ENCODE results near the gene GNAI2.
"Not testable (repeated sequence)": the region's sequence is repeated elsewhere in the genome, so short reads cannot be mapped to it uniquely, and the experiment has no call there.

Gene GNAI2

GRCh38 chr3:50264383-50264963 lies 28.5 kb downstream of the GNAI2 start:
- no peak for DNase-seq (ENCODE audit: low read depth)

DNA sequence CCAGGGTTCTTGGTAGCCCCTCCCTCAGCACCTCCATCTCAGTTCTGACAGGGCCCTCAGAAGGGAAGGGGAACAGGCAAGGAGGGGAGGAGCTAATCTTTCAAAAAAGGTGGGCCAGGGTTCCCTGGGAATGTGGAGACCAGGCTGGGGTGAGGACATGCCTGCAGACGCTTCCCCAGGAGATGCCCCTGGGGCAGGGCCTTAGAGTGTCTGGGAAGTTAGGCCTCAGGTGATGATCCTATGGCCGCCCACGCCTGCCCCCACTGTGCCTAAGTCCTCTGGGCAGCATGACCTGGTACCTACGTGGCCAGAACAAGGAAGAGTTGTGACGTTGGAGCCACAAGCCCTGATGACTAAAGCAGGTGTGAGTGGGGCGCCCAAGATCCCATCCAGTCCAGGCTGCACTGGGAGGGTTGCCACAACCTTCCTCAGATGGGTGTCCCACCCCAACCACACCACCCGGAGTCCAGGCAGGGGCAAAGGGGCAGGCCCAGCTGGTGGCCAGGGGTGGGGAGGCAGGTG lies 29.0 kb downstream of the GNAI2 start:
- DNase-seq (ENCODE audit: low read depth): no peak

GRCh38 chr3:50265571-50265970 lies 29.6 kb downstream of the GNAI2 start:
- no peak for DNase-seq (ENCODE audit: low read depth)

DNA sequence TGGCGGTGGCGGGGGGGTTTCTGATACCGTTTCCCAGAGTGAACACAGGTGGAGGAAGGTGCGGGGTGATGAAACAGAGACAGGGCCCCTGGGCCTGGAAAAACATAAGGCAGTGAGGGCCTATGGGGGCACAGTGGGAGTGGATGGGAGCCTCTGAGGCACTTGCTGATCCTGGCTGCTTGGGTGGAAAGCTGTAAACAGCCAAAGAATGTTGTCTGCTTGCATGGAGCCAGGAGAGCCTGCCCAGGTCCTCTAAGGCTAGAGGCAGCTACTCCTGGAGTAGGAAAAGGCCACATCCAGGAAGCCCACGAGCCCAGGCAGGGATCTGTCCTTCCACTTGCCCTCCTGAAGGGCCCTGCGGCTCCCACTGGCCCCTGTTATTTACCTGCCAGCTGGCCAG lies 30.0 kb downstream of the GNAI2 start:
- no peak for DNase-seq (ENCODE audit: low read depth)

- no peak for DNase-seq (ENCODE audit: low read depth)
Measured at GRCh38 chr3:50266836-50267235, 30.8 kb downstream of the GNAI2 start.

- DNase-seq (ENCODE audit: low read depth): no peak
Measured at GRCh38 chr3:50267280-50267913, 31.4 kb downstream of the GNAI2 start.

- no peak for DNase-seq (ENCODE audit: low read depth)
Measured at GRCh38 chr3:50268276-50268675, 32.3 kb downstream of the GNAI2 start.

- DNase-seq (ENCODE audit: low read depth): no peak
Measured at GRCh38 chr3:50268703-50269451, 32.9 kb downstream of the GNAI2 start, which contains the start of gene SEMA3B. Gene SEMA3B, plus strand, starts transcription at chr3:50269147. Its CDS starts 94 bp downstream, at chr3:50269241.

- no peak for DNase-seq (ENCODE audit: low read depth)
Measured at GRCh38 chr3:50269460-50269859, 33.5 kb downstream of the GNAI2 start.

- DNase-seq (ENCODE audit: low read depth): no peak
Measured at GRCh38 chr3:50269977-50270413, 34.0 kb downstream of the GNAI2 start.

DNA sequence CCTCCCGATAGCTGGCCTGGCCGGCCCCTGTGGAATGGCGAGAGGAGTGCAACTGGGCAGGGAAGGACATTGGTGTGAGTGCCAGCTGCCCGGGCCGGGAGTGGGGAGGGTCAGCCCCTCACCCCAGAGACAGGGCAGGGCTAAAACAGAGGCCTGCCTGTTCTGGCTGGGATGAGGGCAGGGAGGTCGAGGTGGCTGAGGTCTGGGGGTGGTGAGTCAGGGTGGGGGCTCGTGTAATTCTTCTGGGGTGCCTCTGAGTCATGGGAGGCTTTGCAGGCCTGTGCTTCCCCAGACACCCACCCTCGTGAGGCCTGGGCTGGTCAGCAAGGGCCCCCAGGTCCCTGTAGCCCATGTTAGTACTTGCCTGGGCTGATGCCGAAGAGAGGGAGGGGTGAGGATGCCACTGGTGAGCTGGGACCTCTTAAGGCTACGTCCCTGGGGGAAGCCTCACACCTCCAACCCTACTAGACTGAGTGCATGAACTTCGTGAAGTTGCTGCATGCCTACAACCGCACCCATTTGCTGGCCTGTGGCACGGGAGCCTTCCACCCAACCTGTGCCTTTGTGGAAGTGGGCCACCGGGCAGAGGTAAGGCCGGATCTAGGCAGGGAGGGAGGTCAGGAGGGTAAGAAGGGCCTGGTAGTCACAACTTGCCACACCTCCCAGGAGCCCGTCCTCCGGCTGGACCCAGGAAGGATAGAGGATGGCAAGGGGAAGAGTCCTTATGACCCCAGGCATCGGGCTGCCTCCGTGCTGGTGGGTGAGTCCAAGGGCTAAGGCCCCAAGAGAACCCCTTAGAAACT lies 34.6 kb downstream of the GNAI2 start:
- no peak for DNase-seq (ENCODE audit: low read depth)

DNA sequence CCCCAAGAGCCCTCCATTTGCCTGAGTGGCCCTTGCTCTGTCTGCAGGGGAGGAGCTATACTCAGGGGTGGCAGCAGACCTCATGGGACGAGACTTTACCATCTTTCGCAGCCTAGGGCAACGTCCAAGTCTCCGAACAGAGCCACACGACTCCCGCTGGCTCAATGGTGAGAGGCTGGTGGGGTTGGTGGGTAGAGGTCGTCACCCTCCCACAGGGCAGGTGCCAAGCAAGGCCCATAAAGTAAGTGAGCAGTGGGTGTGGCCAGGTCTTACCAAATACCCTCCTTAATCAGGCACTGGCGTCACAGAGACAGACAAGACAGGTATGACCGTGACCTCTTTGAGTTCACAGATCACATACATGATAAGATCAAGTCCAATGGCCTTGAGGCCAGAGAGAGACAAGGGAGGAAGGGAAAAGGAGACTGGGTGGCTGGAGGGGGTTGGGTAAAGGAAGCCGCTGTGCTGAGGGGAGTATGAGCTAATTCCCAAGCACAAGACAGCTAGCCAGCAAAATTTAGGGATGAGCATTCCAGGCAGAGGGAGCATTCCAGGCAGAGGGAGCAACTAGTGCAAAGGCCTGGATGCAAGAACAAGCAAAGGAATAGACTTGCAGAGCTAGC lies 35.4 kb downstream of the GNAI2 start:
- DNase-seq (ENCODE audit: low read depth): no peak

DNA sequence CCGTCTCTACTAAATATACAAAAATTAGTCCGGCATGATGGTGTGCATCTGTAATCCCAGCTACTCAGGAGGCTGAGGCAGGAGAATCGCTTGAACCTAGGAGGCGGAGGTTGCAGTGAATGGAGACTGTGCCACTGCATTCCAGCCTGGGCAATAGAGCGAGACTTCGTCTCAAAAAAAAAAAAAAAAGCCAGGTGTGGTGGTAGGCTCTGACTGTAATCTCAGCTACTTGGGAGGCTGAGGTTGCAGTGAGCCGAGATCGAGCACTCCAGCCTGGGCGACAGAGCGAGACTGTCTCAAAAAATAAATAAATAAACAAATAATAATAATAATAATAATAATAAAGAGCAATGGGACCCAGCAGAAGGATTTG lies 36.5 kb downstream of the GNAI2 start:
- DNase-seq (ENCODE audit: low read depth): not testable (repeated sequence)

DNA sequence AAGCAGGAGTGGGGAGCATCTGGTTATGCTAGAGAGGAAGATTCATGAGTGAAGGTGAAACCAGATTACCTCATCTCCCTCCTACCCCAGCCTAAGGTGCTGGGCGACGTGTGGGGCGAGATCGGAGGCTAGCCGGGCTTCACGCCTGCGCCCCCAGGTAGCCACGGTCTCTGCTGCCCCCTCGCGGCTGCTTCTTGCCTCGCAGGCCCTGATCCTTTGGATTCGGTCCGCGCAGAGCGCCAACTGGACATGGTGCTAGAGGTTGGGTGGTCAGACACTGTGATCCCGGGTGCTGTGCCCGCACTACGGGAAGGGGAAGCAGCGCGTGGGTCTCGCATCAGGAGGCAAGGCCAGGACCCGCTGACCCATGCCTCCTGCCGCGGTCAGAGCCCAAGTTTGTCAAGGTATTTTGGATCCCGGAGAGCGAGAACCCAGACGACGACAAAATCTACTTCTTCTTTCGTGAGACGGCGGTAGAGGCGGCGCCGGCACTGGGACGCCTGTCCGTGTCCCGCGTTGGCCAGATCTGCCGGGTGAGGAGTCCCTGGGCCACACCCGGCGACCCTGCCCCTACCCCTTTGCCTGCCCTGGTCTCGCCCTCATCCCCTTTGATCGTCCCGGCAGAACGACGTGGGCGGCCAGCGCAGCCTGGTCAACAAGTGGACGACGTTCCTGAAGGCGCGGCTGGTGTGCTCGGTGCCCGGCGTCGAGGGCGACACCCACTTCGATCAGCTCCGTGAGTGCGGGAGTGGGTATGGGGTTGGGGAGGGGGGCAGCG lies 37.1 kb downstream of the GNAI2 start:
- DNase-seq (ENCODE audit: low read depth): peak; percentile 85

DNA sequence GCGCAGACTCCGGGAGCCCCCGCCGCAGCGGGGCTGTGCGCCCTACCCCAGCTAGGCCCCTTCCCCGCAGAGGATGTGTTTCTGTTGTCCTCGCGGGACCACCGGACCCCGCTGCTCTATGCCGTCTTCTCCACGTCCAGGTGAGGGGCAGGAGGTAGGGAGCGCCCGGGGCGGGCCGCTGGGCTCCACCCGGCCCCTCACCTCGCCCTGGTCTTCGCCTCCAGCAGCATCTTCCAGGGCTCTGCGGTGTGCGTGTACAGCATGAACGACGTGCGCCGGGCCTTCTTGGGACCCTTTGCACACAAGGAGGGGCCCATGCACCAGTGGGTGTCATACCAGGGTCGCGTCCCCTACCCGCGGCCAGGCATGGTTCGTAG lies 37.7 kb downstream of the GNAI2 start:
- DNase-seq (ENCODE audit: low read depth): no peak

- peak; percentile 52 for DNase-seq (ENCODE audit: low read depth)
Measured at GRCh38 chr3:50274371-50275104, 38.5 kb downstream of the GNAI2 start.

DNA sequence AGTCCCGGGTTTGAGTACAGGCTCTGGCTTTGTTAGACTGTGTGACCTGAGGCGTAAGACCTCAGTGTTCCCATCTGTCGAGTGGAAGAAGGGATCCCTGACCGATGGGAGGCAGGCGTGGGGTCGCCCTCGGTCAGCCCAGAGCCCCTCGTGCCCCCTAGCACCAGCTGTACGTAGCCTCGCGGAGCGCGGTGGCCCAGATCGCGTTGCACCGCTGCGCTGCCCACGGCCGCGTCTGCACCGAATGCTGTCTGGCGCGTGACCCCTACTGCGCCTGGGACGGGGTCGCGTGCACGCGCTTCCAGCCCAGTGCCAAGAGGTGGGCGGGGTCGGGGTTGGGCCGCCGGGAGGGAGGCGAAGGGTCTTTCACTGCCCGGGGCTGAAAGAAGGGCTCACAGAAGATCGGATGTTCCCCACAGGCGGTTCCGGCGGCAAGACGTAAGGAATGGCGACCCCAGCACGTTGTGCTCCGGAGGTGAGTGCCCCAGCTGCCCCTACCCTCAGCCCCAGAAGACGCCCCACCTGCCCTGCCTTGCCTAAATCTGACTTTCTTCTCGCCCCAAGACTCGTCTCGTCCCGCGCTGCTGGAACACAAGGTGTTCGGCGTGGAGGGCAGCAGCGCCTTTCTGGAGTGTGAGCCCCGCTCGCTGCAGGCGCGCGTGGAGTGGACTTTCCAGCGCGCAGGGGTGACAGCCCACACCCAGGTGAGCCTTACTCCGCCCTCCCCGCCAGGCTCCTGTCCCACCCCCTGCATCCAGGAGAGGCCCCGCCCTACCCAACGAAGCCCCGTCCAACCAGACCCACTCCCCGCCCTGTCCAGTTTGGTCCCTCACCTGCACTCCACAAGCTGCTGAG lies 39.4 kb downstream of the GNAI2 start:
- DNase-seq (ENCODE audit: low read depth): no peak

GRCh38 chr3:50275996-50276761 lies 40.2 kb downstream of the GNAI2 start:
- no peak for DNase-seq (ENCODE audit: low read depth)

GRCh38 chr3:50276762-50277101 lies 40.7 kb downstream of the GNAI2 start:
- DNase-seq (ENCODE audit: low read depth): no peak
